Mammary epithelial cell (primary cell): Measurements from ENCODE around the gene CDK4.

Experiments used
- EZH2 ChIP-seq: IDR thresholded peaks from 2 replicates; pipeline ENCODE4 v1.6.1; 2012; ENCODE audit warnings: low read length, inconsistent platforms, borderline replicate concordance
- TF ChIP-seq, protein P1 (sequence below), 2 donors: IDR thresholded peaks in 1 of 2; conservative IDR thresholded peaks in 1 of 2; 2 replicates each; pipeline ENCODE4 v1.5.1; 2011 to 2012; ENCODE audit warnings: inconsistent platforms in 2 of 2, low read length in 2 of 2, mild to moderate bottlenecking in 2 of 2, control low read depth in 1 of 2, low read depth in 1 of 2; ENCODE audit not compliant: insufficient read depth in 1 of 2; ENCODE audit errors: extremely low read depth in 1 of 2

DNA sequence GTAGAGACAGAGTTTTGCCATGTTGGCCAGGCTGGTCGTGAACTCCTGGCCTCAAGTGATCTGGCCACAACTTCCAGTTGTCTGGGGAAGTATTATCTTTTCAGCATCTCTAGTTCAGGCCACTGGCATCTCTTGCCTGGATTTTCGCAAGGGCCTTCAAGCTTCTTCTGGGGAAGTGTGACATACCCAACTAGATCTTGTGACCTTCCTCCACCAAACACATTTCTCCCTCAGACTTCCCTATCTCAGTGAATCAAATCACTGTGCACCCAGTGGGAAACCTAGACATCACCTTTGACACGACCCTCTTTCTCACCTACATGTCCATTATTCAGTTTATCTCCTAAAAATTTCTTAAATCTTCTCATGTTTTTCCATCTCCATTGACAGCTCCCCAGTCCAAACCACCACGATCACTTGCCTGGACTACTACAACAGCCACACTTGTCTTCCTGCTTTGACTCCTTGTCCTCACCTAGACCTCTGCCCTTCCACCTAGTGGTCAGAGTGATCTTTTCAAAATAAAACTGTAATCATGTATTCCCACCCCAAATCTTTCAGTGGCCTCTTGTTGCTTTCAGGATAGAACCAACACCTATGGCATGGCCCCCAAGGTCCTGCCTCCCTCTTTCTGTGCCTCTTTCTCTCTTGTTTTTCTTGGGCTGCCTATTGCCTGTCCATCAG lies 23.6 kb upstream of the CDK4 start:
- TF ChIP-seq, protein P1, sequence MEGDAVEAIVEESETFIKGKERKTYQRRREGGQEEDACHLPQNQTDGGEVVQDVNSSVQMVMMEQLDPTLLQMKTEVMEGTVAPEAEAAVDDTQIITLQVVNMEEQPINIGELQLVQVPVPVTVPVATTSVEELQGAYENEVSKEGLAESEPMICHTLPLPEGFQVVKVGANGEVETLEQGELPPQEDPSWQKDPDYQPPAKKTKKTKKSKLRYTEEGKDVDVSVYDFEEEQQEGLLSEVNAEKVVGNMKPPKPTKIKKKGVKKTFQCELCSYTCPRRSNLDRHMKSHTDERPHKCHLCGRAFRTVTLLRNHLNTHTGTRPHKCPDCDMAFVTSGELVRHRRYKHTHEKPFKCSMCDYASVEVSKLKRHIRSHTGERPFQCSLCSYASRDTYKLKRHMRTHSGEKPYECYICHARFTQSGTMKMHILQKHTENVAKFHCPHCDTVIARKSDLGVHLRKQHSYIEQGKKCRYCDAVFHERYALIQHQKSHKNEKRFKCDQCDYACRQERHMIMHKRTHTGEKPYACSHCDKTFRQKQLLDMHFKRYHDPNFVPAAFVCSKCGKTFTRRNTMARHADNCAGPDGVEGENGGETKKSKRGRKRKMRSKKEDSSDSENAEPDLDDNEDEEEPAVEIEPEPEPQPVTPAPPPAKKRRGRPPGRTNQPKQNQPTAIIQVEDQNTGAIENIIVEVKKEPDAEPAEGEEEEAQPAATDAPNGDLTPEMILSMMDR (conservative IDR thresholded peaks at IDR 0.05 in 1 of 2, IDR thresholded peaks at IDR 0.05 in 1 of 2; ENCODE audit: extremely low read depth in 1 of 2, insufficient read depth in 1 of 2, low read depth in 1 of 2, low read length in 2 of 2), result no peak
- TF ChIP-seq EZH2, result no peak
